SH-SY5Y (cell line): ENCODE results near the gene SERP1.

Source experiments
- GATA2 ChIP-seq: IDR thresholded peaks from 2 replicates; pipeline ENCODE4 v1.6.1; 2011; ENCODE audit warnings: mild to moderate bottlenecking, low read depth, low read length
- GATA3 ChIP-seq: IDR thresholded peaks from 2 replicates; pipeline ENCODE4 v1.6.1; 2011; ENCODE audit warnings: low read depth, mild to moderate bottlenecking, low read length, moderate library complexity

- TF ChIP-seq GATA3 (no peak), GATA2 (no peak)
Measured at GRCh38 chr3:150564243-150564642, 17.9 kb upstream of the SERP1 start.
